ENCODE results near the gene RRBP1. TPM values are rescaled to one million over a fixed set of nuclear protein-coding genes. Genes with fewer than 3 reads are reported as not detected.

The RRBP1 gene
- total and polyA plus RNA-seq, 2 of the 4 experiments (the other 2 are of a cell fraction): 90.2 to 136 TPM

DNA sequence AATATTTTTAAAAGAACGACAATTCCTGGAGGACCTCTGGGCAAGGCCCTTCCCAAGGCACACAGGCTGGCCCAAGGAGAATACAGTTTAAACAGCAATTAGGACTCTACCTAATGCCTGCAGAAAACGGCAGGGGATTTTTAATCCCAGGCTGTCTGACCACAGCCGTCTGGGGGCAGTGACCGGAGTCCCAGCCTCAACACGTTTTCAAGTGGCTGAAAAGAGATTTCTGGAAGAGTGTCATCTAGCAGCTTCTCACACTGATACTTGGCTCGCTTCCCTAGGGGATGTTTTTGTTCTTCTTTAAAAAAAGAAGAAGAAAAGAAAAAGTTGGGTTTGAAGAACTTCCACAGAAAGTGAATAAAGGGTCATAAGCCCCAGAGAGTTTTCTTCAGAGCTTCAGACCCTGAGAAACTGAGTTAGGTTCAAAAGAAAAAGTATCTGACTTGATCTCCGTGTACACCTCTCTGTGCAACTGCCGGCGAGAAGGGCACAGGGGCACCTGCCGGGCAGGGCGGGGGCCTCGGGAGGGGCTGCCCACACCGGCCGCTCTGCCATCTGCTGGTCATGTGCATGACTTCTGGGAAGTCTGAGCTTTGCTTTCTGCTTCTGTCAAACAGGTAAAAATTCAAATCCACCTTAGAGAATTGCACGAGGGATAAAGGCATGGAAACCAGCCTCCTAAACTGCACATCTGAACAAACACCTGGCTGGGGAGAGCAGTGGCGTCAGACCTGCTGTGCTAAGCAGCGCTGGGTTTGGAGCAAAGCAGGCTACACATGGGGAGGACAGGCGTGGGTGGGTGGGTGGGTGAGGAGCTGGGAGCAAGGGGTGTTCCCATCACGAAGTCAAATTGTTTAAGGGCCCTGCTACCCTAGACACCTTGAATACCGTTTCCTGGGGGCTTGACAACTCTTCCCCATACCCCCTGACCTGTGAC lies 33.0 kb downstream of the RRBP1 start:
- Histone ChIP-seq H3K4ac (ENCODE audit: low read depth, low read length) (no peak overlapping the region), H4K5ac (ENCODE audit: low read depth, low read length) (no peak overlapping the region), H3K27me3 (ENCODE audit: control insufficient read depth, insufficient read depth, low read length) (no peaks in the 10 kb centered on the region), H3K56ac (ENCODE audit: extremely low read depth, insufficient read depth, low read length) (no peak overlapping the region; the same call in 1 of the 2 replicates), H2BK5ac (ENCODE audit: low read depth, low read length, poor library complexity, severe bottlenecking) (no peak overlapping the region), H4K8ac (ENCODE audit: low read depth in 2 of 2, low read length in 2 of 2) (no peak overlapping the region), H3K14ac (replicated peaks; ENCODE audit: low read depth, low read length) (no peak overlapping the region), H2AK5ac (ENCODE audit: low read depth, low read length) (no peak overlapping the region), H3K9ac (ENCODE audit: low read depth, low read length) (no peak overlapping the region), H3K18ac (ENCODE audit: low read depth, low read length) (no peak overlapping the region), H3K9me1 (ENCODE audit: insufficient read depth, low read length) (peaks cover 30% of the 10 kb centered on the region), H2BK120ac (ENCODE audit: low read depth, low read length) (no peak overlapping the region), H3K9me3 (ENCODE audit: control insufficient read depth, insufficient read depth, low read length) (no peaks in the 10 kb centered on the region), H2AK9ac (replicated peaks; ENCODE audit: low read depth, low read length, poor library complexity) (no peak overlapping the region), H3K4me2 (ENCODE audit: low read depth, low read length) (no peak overlapping the region), H3K23ac (ENCODE audit: low read depth, low read length) (no peak overlapping the region), H3K4me3 (ENCODE audit: insufficient read depth, low read depth, low read length) (no peak overlapping the region), H2BK20ac (ENCODE audit: low read depth, low read length) (no peak overlapping the region), H4K20me1 (ENCODE audit: insufficient read depth, low read length) (peaks cover 99% of the 10 kb centered on the region), H3K27ac (ENCODE audit: insufficient read depth, low read length) (no peak overlapping the region), H2BK15ac (ENCODE audit: low read depth, low read length) (no peak overlapping the region), H3K4me1 (ENCODE audit: control insufficient read depth, insufficient read depth, low read length) (peaks cover 47% of the 10 kb centered on the region), H4K91ac (ENCODE audit: insufficient read depth, low read depth, low read length) (no peak overlapping the region), H3K36me3 (ENCODE audit: control insufficient read depth, insufficient read depth, low read length) (peaks cover 43% of the 10 kb centered on the region), H2AFZ (replicated peaks; ENCODE audit: low read length, poor library complexity) (no peak overlapping the region), H3K79me1 (ENCODE audit: low read depth in 1 of 2, low read length in 2 of 2) (peaks cover 27 to 97% of the 10 kb centered on the region in 2 experiments)
- dilution Hi-C loops (cut with HindIII; ENCODE audit: low sequenced_read_pairs, unreplicated experiment): no loop called here
- TF ChIP-seq CHD1 (IDR thresholded peaks at IDR 0.05; ENCODE audit: low read depth, low read length): no peak
- TF ChIP-seq MXI1 (IDR thresholded peaks at IDR 0.05; ENCODE audit: borderline replicate concordance, low read depth, low read length): no peak
- TF ChIP-seq MAFK (IDR thresholded peaks at IDR 0.05; ENCODE audit: low read depth, low read length): no peak
- TF ChIP-seq, protein P1, sequence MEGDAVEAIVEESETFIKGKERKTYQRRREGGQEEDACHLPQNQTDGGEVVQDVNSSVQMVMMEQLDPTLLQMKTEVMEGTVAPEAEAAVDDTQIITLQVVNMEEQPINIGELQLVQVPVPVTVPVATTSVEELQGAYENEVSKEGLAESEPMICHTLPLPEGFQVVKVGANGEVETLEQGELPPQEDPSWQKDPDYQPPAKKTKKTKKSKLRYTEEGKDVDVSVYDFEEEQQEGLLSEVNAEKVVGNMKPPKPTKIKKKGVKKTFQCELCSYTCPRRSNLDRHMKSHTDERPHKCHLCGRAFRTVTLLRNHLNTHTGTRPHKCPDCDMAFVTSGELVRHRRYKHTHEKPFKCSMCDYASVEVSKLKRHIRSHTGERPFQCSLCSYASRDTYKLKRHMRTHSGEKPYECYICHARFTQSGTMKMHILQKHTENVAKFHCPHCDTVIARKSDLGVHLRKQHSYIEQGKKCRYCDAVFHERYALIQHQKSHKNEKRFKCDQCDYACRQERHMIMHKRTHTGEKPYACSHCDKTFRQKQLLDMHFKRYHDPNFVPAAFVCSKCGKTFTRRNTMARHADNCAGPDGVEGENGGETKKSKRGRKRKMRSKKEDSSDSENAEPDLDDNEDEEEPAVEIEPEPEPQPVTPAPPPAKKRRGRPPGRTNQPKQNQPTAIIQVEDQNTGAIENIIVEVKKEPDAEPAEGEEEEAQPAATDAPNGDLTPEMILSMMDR (conservative IDR thresholded peaks at IDR 0.05; ENCODE audit: low read depth, low read length): peak; percentile 18; the same call in 1 of the 2 replicates
- TF ChIP-seq FOS (IDR thresholded peaks at IDR 0.05; ENCODE audit: low read depth, low read length): no peak
- TF ChIP-seq, protein P2, sequence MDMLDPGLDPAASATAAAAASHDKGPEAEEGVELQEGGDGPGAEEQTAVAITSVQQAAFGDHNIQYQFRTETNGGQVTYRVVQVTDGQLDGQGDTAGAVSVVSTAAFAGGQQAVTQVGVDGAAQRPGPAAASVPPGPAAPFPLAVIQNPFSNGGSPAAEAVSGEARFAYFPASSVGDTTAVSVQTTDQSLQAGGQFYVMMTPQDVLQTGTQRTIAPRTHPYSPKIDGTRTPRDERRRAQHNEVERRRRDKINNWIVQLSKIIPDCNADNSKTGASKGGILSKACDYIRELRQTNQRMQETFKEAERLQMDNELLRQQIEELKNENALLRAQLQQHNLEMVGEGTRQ (IDR thresholded peaks at IDR 0.05; ENCODE audit: low read depth, low read length): no peak
- TF ChIP-seq SMC3 (IDR thresholded peaks at IDR 0.05; ENCODE audit: low read depth, low read length): no peak
- TF ChIP-seq MAZ (IDR thresholded peaks at IDR 0.05; ENCODE audit: borderline replicate concordance, low read depth, low read length): no peak
- no peak for TF ChIP-seq NFE2L2 (IDR thresholded peaks at IDR 0.05; ENCODE audit: low read depth, low read length)
- POLR2A ChIA-PET (ENCODE audit: unreplicated experiment): no interaction called here
- intact Hi-C loops (cut with micrococcal nuclease): no loop called here
- no TSS peak for BruUV-seq (replicated peaks)
- CTCF ChIA-PET: no interaction called here
- in situ Hi-C loops (cut with MboI; ENCODE audit: low sequenced_read_pairs): loop anchor here (25.0 kb wide), 1 partner anchor 488 kb away; the partner anchor contains the start of genes KAT14 and PET117
- ATAC-seq (ENCODE audit: low read depth): no peak
- DNase-seq: no peak
- 69% methylated on average over 4 of the region's 20 CpGs; no CpG with 5 or more reads in 1 of the 2 experiments for WGBS, 2 experiments (ENCODE audit: extremely low coverage in 2 of 2, insufficient read length in 1 of 2)
